ENCODE measurements around the gene SULT1C2. TPM values are rescaled to one million over a fixed set of nuclear protein-coding genes. Genes with fewer than 3 reads are reported as not detected.
A peak's percentile ranks its signal among the peaks of the same experiment; 100 is the strongest.

SULT1C2 gene
- total RNA-seq, 1 donor from 2014 or later = 0.23 TPM

DNA sequence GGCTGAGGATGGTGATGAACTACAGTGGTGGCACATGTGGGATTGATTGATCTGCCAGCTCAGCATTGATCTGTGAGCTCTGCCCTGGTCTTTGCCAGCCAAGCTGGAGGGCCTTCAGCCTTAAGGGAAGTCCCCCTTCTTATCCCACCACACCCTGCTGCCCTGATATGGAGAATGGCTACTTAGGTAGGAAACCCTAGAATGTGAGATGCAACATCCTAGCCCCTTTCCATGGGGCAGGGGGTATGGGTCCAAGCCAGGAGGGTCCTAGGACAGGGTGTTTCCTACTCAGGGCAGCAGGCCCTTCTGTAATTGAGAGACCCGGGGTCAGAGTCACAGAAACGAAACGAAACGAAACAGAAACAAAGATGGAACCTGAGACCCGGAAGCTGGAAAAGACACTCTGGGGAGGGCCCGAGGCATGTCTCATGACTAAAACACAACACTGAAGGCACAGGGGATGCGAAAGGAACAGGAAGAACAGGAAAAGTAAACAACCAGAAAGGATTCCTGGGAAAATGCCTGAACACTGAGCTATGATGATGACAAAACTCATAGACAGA is 16.9 kb upstream of the SULT1C2 start:
- H2AFZ ChIP-seq (ENCODE audit: low read depth, low read length) = peak overlapping the region; percentile 68
- no peak for FAIRE-seq
- H3K27ac Mint-ChIP-seq (ENCODE audit: unreplicated experiment) = no peak overlapping the region

DNA sequence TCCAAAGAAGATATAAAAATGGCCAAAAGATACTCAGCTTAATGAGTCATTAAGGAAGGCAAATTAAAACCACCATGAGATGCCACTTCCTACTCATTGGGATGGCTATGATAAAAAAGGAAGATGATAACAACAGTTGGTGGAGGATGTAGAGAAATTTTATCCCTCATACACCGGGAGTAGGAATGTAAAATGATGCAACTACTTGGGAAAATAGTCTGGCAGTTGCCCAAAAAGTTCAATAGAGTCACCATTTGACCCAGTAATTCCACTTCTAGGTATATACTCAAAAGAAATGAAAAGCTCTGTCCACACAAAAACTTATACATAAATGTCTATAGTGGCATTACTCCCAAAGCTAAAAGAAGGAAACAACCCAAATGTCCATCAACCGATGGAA is 10.1 kb upstream of the SULT1C2 start:
- Histone ChIP-seq H3K4me3 (ENCODE audit: insufficient read depth, low read depth, low read length) (no peak overlapping the region), H3K27me3 (ENCODE audit: insufficient read depth, low read length) (no peaks in the 10 kb centered on the region), H4K20me1 (ENCODE audit: insufficient read depth, low read length) (no peaks in the 10 kb centered on the region), H3K9me3 (ENCODE audit: insufficient read depth, low read depth, low read length) (no peaks in the 10 kb centered on the region), H3K79me2 (ENCODE audit: insufficient read depth, low read length) (no peaks in the 10 kb centered on the region), H3K4me2 (ENCODE audit: low read length) (no peak overlapping the region), H2AFZ (ENCODE audit: low read depth, low read length) (no peak overlapping the region), H3K36me3 (ENCODE audit: insufficient read depth, low read length) (no peaks in the 10 kb centered on the region), H3K27ac (ENCODE audit: low read depth, low read length) (no peak overlapping the region), H3K9ac (ENCODE audit: low read length) (no peak overlapping the region), H3K4me1 (ENCODE audit: insufficient read depth, low read length) (no peaks in the 10 kb centered on the region)
- H3K9me3 Mint-ChIP-seq (ENCODE audit: unreplicated experiment) = no peaks in the 10 kb centered on the region
- DNase-seq (ENCODE audit: low read depth) = peak; percentile 8
- no peak for TF ChIP-seq EZH2 (IDR thresholded peaks at IDR 0.05; ENCODE audit: insufficient read depth, low read length)
- TF ChIP-seq, protein P1, sequence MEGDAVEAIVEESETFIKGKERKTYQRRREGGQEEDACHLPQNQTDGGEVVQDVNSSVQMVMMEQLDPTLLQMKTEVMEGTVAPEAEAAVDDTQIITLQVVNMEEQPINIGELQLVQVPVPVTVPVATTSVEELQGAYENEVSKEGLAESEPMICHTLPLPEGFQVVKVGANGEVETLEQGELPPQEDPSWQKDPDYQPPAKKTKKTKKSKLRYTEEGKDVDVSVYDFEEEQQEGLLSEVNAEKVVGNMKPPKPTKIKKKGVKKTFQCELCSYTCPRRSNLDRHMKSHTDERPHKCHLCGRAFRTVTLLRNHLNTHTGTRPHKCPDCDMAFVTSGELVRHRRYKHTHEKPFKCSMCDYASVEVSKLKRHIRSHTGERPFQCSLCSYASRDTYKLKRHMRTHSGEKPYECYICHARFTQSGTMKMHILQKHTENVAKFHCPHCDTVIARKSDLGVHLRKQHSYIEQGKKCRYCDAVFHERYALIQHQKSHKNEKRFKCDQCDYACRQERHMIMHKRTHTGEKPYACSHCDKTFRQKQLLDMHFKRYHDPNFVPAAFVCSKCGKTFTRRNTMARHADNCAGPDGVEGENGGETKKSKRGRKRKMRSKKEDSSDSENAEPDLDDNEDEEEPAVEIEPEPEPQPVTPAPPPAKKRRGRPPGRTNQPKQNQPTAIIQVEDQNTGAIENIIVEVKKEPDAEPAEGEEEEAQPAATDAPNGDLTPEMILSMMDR (IDR thresholded peaks at IDR 0.05; ENCODE audit: insufficient read depth, low read depth, low read length) = no peak
- H3K4me3 Mint-ChIP-seq (ENCODE audit: unreplicated experiment) = no peak overlapping the region
- FAIRE-seq = no peak
- H3K36me3 Mint-ChIP-seq (ENCODE audit: low read depth, unreplicated experiment) = no peaks in the 10 kb centered on the region
- H3K4me1 Mint-ChIP-seq (ENCODE audit: low read depth, unreplicated experiment) = peaks cover 2% of the 10 kb centered on the region
- H3K27me3 Mint-ChIP-seq (ENCODE audit: low read depth, unreplicated experiment) = peaks cover 10% of the 10 kb centered on the region
- H3K27ac Mint-ChIP-seq (ENCODE audit: unreplicated experiment) = no peak overlapping the region

More for the DNA sequence above, 16.9 kb upstream of the SULT1C2 start:
- H4K20me1 ChIP-seq (ENCODE audit: insufficient read depth, low read length) = no peaks in the 10 kb centered on the region
- H3K4me1 ChIP-seq (ENCODE audit: insufficient read depth, low read length) = peaks cover 13% of the 10 kb centered on the region
- H3K27ac ChIP-seq (ENCODE audit: low read depth, low read length) = peak overlapping the region; percentile 37
- H3K79me2 ChIP-seq (ENCODE audit: insufficient read depth, low read length) = no peaks in the 10 kb centered on the region
- Mint-ChIP-seq H3K36me3 (ENCODE audit: low read depth, unreplicated experiment) (no peaks in the 10 kb centered on the region), H3K27me3 (ENCODE audit: low read depth, unreplicated experiment) (no peaks in the 10 kb centered on the region), H3K9me3 (ENCODE audit: unreplicated experiment) (no peaks in the 10 kb centered on the region), H3K4me3 (ENCODE audit: unreplicated experiment) (no peak overlapping the region), H3K4me1 (ENCODE audit: low read depth, unreplicated experiment) (peaks cover 19% of the 10 kb centered on the region)
- no peaks in the 10 kb centered on the region for H3K36me3 ChIP-seq (ENCODE audit: insufficient read depth, low read length)
- no peaks in the 10 kb centered on the region for H3K9me3 ChIP-seq (ENCODE audit: insufficient read depth, low read depth, low read length)
- DNase-seq (ENCODE audit: low read depth) = peak; percentile 27
- no peak overlapping the region for H3K4me3 ChIP-seq (ENCODE audit: insufficient read depth, low read depth, low read length)
- peak overlapping the region; percentile 72 for H3K4me2 ChIP-seq (ENCODE audit: low read length)
- peak overlapping the region; percentile 55 for H3K9ac ChIP-seq (ENCODE audit: low read length)
- TF ChIP-seq, protein P1 (IDR thresholded peaks at IDR 0.05; ENCODE audit: insufficient read depth, low read depth, low read length) = no peak
- TF ChIP-seq EZH2 (IDR thresholded peaks at IDR 0.05; ENCODE audit: insufficient read depth, low read length) = no peak
- H3K27me3 ChIP-seq (ENCODE audit: insufficient read depth, low read length) = no peaks in the 10 kb centered on the region

DNA sequence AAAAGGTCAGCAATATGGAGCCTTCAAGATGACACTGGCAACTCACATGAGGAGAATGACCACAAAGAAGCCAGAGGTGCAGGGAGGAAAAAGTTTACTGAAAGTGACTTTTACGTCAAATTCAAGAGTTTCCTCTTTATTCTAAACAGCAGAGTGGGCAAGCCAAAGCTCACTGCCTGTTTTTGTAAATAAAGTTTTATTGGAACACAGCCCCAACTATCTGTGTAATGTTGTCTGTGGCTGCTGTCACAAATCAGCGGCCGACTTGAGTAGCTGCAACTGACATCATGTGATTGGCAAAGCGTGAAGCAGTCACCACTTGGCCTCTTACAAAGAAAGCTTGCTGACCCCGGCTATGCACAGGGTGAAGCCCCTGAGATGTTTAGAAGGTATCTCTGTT is 9.2 kb upstream of the SULT1C2 start:
- no peak overlapping the region for H3K27ac ChIP-seq (ENCODE audit: low read depth, low read length)
- DNase-seq (ENCODE audit: low read depth) = no peak
- peaks cover 10% of the 10 kb centered on the region for H3K27me3 Mint-ChIP-seq (ENCODE audit: low read depth, unreplicated experiment)
- H2AFZ ChIP-seq (ENCODE audit: low read depth, low read length) = no peak overlapping the region
- H3K4me1 ChIP-seq (ENCODE audit: insufficient read depth, low read length) = no peaks in the 10 kb centered on the region
- no peak overlapping the region for H3K9ac ChIP-seq (ENCODE audit: low read length)
- H3K4me3 Mint-ChIP-seq (ENCODE audit: unreplicated experiment) = no peak overlapping the region
- H3K4me1 Mint-ChIP-seq (ENCODE audit: low read depth, unreplicated experiment) = peaks cover 2% of the 10 kb centered on the region
- H4K20me1 ChIP-seq (ENCODE audit: insufficient read depth, low read length) = no peaks in the 10 kb centered on the region
- no peaks in the 10 kb centered on the region for H3K9me3 Mint-ChIP-seq (ENCODE audit: unreplicated experiment)
- no peaks in the 10 kb centered on the region for H3K36me3 ChIP-seq (ENCODE audit: insufficient read depth, low read length)
- no peaks in the 10 kb centered on the region for H3K27me3 ChIP-seq (ENCODE audit: insufficient read depth, low read length)
- no peaks in the 10 kb centered on the region for H3K36me3 Mint-ChIP-seq (ENCODE audit: low read depth, unreplicated experiment)
- H3K27ac Mint-ChIP-seq (ENCODE audit: unreplicated experiment) = no peak overlapping the region
- H3K79me2 ChIP-seq (ENCODE audit: insufficient read depth, low read length) = no peaks in the 10 kb centered on the region
- H3K9me3 ChIP-seq (ENCODE audit: insufficient read depth, low read depth, low read length) = no peaks in the 10 kb centered on the region
- no peak overlapping the region for H3K4me3 ChIP-seq (ENCODE audit: insufficient read depth, low read depth, low read length)
- TF ChIP-seq, protein P1 (IDR thresholded peaks at IDR 0.05; ENCODE audit: insufficient read depth, low read depth, low read length) = no peak
- TF ChIP-seq EZH2 (IDR thresholded peaks at IDR 0.05; ENCODE audit: insufficient read depth, low read length) = no peak
- H3K4me2 ChIP-seq (ENCODE audit: low read length) = no peak overlapping the region
- no peak for FAIRE-seq

Measured in astrocyte (in vitro differentiated cells and primary cell).